ENCODE data around the gene RASL10A.

The RASL10A gene

GRCh38 chr22:29267858-29268510 lies 47.5 kb downstream of the RASL10A start, which contains the start of the genes EWSR1 and RHBDD3:
Gene EWSR1, plus strand, starts transcription at chr22:29268268. Its CDS starts 69 bp downstream, at chr22:29268337.
Gene RHBDD3, minus strand, starts transcription at chr22:29267981. Its CDS starts 2,355 bp downstream, at chr22:29265626.
- DNase-seq (ENCODE audit: low read depth) = peak; percentile 94

DNA sequence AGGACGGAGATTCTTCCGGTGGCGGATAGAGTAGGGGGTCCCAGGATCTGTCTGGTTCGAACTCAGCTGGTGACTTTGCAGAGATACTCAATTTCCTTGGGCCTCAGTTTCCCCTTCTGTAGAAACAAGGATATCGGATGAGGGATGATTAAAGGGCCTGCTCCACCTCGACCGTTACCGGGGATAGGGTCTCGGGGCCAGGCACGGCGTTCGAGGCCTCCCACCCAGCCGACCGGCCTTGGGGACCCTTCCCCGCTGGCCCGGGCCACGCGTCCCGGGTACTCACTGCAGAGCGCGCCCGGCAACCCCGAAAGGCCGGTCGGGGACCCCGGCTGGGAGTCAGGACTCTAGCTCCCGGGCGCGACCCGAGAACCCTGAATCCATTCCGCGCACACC lies 48.0 kb downstream of the RASL10A start:
- DNase-seq (ENCODE audit: low read depth) = no peak

DNA sequence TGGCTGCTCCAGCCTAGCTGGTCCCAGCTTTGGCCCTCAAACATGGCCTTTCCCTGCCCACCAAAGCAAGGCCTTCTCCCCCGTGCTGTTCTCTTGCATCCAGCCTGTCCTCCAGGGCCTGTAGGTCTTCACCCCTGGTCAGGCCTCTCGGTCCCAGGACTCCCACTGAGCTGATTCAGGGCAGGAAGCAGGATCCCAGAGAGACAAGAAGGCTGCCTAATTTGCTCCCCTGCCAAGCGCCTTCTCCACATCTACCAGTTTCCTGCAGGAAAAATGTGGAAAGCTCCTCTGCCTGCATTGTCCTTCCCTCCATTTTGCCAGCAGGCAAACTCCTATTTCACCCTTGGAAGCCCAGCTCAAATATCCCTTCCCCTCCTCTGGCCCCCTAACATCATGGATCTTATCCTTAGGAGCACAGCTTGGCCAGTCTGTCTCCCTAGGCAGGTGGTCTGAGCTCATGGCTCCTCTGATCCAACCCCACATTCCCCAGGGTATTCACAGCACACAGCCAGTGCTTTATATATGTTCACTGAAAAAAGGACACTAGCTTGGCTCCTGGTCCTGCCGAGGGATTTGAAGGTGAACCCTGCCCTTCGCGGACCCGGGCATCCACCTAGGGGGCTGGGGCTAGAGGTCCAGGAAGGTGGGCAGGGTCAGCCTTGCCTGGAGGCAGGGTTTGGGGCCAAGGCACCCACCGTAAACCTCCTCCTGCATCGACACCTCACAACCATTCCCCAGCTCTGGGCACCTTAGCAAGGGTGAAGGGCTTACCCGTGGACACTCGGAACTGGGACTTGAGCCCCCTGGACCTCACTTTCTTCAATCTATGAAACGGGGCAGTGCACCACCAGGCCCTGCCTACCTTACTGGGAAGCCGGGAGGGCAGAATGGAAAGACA lies 48.7 kb downstream of the RASL10A start:
- no peak for DNase-seq (ENCODE audit: low read depth)

- no peak for DNase-seq (ENCODE audit: low read depth)
Observed at GRCh38 chr22:29265929-29266328, 49.6 kb downstream of the RASL10A start.

- no peak for DNase-seq (ENCODE audit: low read depth)
Observed at GRCh38 chr22:29265305-29265704, 50.2 kb downstream of the RASL10A start.

DNA sequence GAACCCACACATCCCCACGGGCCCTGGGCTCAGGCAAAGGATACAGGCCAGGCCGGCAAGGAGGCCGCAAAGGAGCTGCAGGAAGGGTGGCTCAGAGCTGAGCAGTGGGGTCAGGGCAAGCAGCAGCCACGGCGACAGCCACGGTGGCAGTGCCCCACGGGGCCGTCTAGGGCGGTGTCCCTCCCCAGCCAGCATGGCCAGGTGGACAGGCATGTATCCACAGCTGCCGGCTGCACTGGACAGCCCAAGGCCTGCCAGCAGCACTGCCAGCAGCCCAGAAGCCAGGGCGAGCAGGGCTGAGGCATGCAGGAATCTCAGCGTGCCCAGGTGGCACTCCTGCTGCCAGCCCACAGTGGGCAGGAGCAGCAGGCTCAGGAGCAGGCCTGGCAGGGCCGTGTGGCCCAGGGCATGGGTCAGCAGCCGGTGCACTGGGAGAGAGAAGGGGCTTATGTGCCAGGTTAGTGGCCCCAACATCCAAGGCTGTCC lies 51.7 kb downstream of the RASL10A start:
- no peak for DNase-seq (ENCODE audit: low read depth)
